ENCODE measurements around the gene CHL1. TPM values are rescaled to one million over a fixed set of nuclear protein-coding genes. Genes with fewer than 3 reads are reported as not detected.

CHL1 gene
- total and polyA plus RNA-seq, 2 experiments from 2014 or later = 1.4 to 1.9 TPM

- no peak for TF ChIP-seq EZH2phosphoT487 (IDR thresholded peaks at IDR 0.05; ENCODE audit: unreplicated experiment)
- no peak for TF ChIP-seq STAT1 (IDR thresholded peaks at IDR 0.05; ENCODE audit: unreplicated experiment)
- no peak for TF ChIP-seq JUNB (IDR thresholded peaks at IDR 0.05; ENCODE audit: unreplicated experiment)
- no peak for TF ChIP-seq EZH2 (IDR thresholded peaks at IDR 0.05; ENCODE audit: low read depth, unreplicated experiment)
- TF ChIP-seq ZNF331 (CRISPR knock-in tag; IDR thresholded peaks at IDR 0.05; ENCODE audit: low read depth) = no peak
Measured at GRCh38 chr3:335240-335639, 138.7 kb downstream of the CHL1 start (continued).

DNA sequence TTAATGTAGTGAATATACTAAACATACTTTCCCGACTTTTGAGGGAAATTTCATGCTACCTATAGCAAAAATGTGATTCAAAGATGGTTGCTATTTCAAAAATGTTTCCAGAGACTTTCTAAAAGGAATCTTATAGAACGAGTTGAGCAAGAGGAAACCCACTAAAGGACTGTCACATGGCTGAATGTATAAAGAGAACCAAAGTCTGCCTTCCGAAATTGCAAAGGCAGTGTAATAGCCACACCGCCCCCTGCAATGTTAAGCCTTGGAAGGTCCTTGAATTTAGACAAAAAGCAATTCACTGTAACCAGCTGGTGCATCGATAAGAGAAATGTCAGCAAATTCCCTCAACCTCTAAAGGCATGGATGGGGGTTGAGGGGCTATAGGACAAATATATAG, 142.8 kb downstream of the CHL1 start:
- Histone ChIP-seq H3K4me2 (no peak overlapping the region), H3K36me3 (ENCODE audit: insufficient read depth) (no peaks in the 10 kb centered on the region), H3K4me3 (no peak overlapping the region), H3K79me2 (replicated peaks; ENCODE audit: insufficient read depth) (no peaks in the 10 kb centered on the region), H3K27ac (ENCODE audit: low read depth) (no peak overlapping the region), H3K4me1 (ENCODE audit: insufficient read depth) (peaks cover 5% of the 10 kb centered on the region; the same call in 1 of the 2 replicates), H2AFZ (no peak overlapping the region), H4K20me1 (replicated peaks; ENCODE audit: insufficient read depth) (no peaks in the 10 kb centered on the region), H3F3A (replicated peaks; ENCODE audit: low read depth) (no peaks in the 10 kb centered on the region), H3K9me2 (ENCODE audit: insufficient read depth) (no peaks in the 10 kb centered on the region), H3K27me3 (ENCODE audit: insufficient read depth) (no peaks in the 10 kb centered on the region)
- Mint-ChIP-seq H3K27ac (no peak overlapping the region), H3K9me3 (peaks cover 88% of the 10 kb centered on the region), H3K36me3 (ENCODE audit: low read depth) (peaks cover 17% of the 10 kb centered on the region; the same call in 2 of the 3 replicates), H3K4me1 (no peaks in the 10 kb centered on the region), H3K4me3 (no peak overlapping the region), H3K27me3 (ENCODE audit: insufficient read depth, low read depth, poor library complexity) (no peaks in the 10 kb centered on the region)
- ATAC-seq (no peak), DNase-seq (ENCODE audit: low spot score) (peak; percentile 49)
- TF ChIP-seq CTCF (conservative IDR thresholded peaks at IDR 0.05; ENCODE audit: low read depth in 2 of 2) (no peak), REST (IDR thresholded peaks at IDR 0.05; ENCODE audit: unreplicated experiment) (no peak), POLR2AphosphoS5 (IDR thresholded peaks at IDR 0.05; ENCODE audit: low read depth) (no peak), CREB1 (CRISPR knock-in tag; IDR thresholded peaks at IDR 0.05; ENCODE audit: low read depth) (no peak), NANOG (IDR thresholded peaks at IDR 0.05; ENCODE audit: borderline replicate concordance) (no peak), ZNF331 (CRISPR knock-in tag; IDR thresholded peaks at IDR 0.05; ENCODE audit: low read depth) (no peak), ZNF462 (CRISPR knock-in tag; IDR thresholded peaks at IDR 0.05) (no peak), EZH2phosphoT487 (IDR thresholded peaks at IDR 0.05; ENCODE audit: unreplicated experiment) (no peak), STAT1 (IDR thresholded peaks at IDR 0.05; ENCODE audit: unreplicated experiment) (no peak), JUNB (IDR thresholded peaks at IDR 0.05; ENCODE audit: unreplicated experiment) (no peak), EZH2 (IDR thresholded peaks at IDR 0.05; ENCODE audit: low read depth, unreplicated experiment) (no peak), ZNF114 (CRISPR knock-in tag; IDR thresholded peaks at IDR 0.05) (no peak)
- TF ChIP-seq, protein P1, sequence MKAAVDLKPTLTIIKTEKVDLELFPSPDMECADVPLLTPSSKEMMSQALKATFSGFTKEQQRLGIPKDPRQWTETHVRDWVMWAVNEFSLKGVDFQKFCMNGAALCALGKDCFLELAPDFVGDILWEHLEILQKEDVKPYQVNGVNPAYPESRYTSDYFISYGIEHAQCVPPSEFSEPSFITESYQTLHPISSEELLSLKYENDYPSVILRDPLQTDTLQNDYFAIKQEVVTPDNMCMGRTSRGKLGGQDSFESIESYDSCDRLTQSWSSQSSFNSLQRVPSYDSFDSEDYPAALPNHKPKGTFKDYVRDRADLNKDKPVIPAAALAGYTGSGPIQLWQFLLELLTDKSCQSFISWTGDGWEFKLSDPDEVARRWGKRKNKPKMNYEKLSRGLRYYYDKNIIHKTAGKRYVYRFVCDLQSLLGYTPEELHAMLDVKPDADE (IDR thresholded peaks at IDR 0.05) = no peak
